ENCODE measurements around the gene SUMO3.

GRCh38 chr21:44820851-44821250 lies 3.0 kb upstream of the SUMO3 start:
- TF ChIP-seq POLR2AphosphoS5 (IDR thresholded peaks at IDR 0.05; ENCODE audit: borderline replicate concordance, low read depth, low read length) = no peak
- no peak for TF ChIP-seq EZH2 (IDR thresholded peaks at IDR 0.05)
- no peak for TF ChIP-seq FOXP2 (optimal IDR thresholded peaks at IDR 0.05; ENCODE audit: control extremely low read depth, extremely low read length, insufficient read depth)

All from SK-N-MC (cell line).